AG04450 (cell line): ENCODE results near the gene FGGY. TPM values are rescaled to one million over a fixed set of nuclear protein-coding genes. Genes with fewer than 3 reads are reported as not detected.

Experiments used
- CTCF ChIA-PET: fragments of 300-600, 350-600 bp; formaldehyde crosslinking; extraction: SDS; loops from one replicate; lab custom pipeline; 2022; ENCODE audit warnings: antibody characterized with exemption, inconsistent platforms; lab: Charles Lee
- POLR2A ChIA-PET: fragments of 350-600 bp; formaldehyde crosslinking; extraction: SDS; loops from one replicate; lab custom pipeline; 2021; ENCODE audit warnings: antibody characterized with exemption, inconsistent platforms; lab: Yijun Ruan, JAX
- DNase-seq: peaks from one replicate; pipeline ENCODE4 v3.0.0-alpha.2; 2011; ENCODE audit warnings: low read depth, low spot score
- H3K27ac ChIP-seq: one replicate; pipeline ENCODE4 v1.5.1; 2012; ENCODE audit warnings: low read depth, low read length, control low read depth
- H3K27me3 ChIP-seq: one replicate; pipeline ENCODE4 v1.6.0; 2012; ENCODE audit warnings: low read length; ENCODE audit not compliant: control insufficient read depth, insufficient read depth
- H3K4me3 ChIP-seq: 2 replicates; pipeline ENCODE4 v1.5.1; 2011; ENCODE audit warnings: mild to moderate bottlenecking, low read depth, low read length, control low read depth
- H3K9me3 ChIP-seq: 2 replicates; pipeline ENCODE4 v1.5.1; 2012; ENCODE audit warnings: low read length; ENCODE audit not compliant: control insufficient read depth, insufficient read depth
- CTCF ChIP-seq: IDR thresholded peaks from 2 replicates; pipeline ENCODE4 v1.5.1; 2011; ENCODE audit warnings: low read depth, low read length, control low read depth, inconsistent platforms
- polyA plus RNA-seq: library from polyadenylated mRNA; depleted of rRNA; stranded (reverse); fragments of >200 nt; gene quantifications from 2 replicates; pipeline ENCODE4 v1.2.3, GENCODE V29; 2011

FGGY gene
- polyA plus RNA-seq, 1 experiment: 11.8 TPM

- H3K27ac ChIP-seq: no peak overlapping the region
- no peak overlapping the region for H3K4me3 ChIP-seq
- TF ChIP-seq CTCF: no peak
- CTCF ChIA-PET: no interaction called here
- POLR2A ChIA-PET: no interaction called here
- no peaks in the 10 kb centered on the region for H3K9me3 ChIP-seq
- no peaks in the 10 kb centered on the region for H3K27me3 ChIP-seq
- DNase-seq: no peak
These were observed 181.9 kb downstream of the FGGY start for GRCh38 chr1:59478822-59479221.

GRCh38 chr1:59480188-59480888 is 183.4 kb downstream of the FGGY start:
- no peak for TF ChIP-seq CTCF
- POLR2A ChIA-PET: no interaction called here
- no peaks in the 10 kb centered on the region for H3K27me3 ChIP-seq

GRCh38 chr1:59481881-59482505 is 185.1 kb downstream of the FGGY start:
- TF ChIP-seq CTCF: no peak
- no peak for DNase-seq
- Histone ChIP-seq H3K27ac (peak overlapping the region; percentile 13), H3K9me3 (no peaks in the 10 kb centered on the region), H3K27me3 (no peaks in the 10 kb centered on the region), H3K4me3 (no peak overlapping the region)
- POLR2A ChIA-PET: no interaction called here
- CTCF ChIA-PET: no interaction called here

More at GRCh38 chr1:59480188-59480888, 183.4 kb downstream of the FGGY start:
- Histone ChIP-seq H3K9me3 (no peaks in the 10 kb centered on the region), H3K4me3 (no peak overlapping the region), H3K27ac (no peak overlapping the region)
- CTCF ChIA-PET: no interaction called here
- no peak for DNase-seq

- TF ChIP-seq CTCF: no peak
- H3K9me3 ChIP-seq: no peaks in the 10 kb centered on the region
- ChIA-PET POLR2A (no interaction called here), CTCF (interaction anchor here (0.6 to 0.7 kb wide), 2 partner anchors 11 to 186 kb away, joined by 3 to 4 read pairs; no protein-coding TSS in a partner anchor)
- no peak overlapping the region for H3K4me3 ChIP-seq
- H3K27ac ChIP-seq: no peak overlapping the region
- DNase-seq: no peak
- H3K27me3 ChIP-seq: no peaks in the 10 kb centered on the region
These were observed 186.1 kb downstream of the FGGY start for GRCh38 chr1:59482986-59483385.

GRCh38 chr1:59484096-59484495 is 187.2 kb downstream of the FGGY start:
- DNase-seq: peak; percentile 67
- Histone ChIP-seq H3K9me3 (no peaks in the 10 kb centered on the region), H3K27me3 (no peaks in the 10 kb centered on the region), H3K4me3 (no peak overlapping the region), H3K27ac (no peak overlapping the region)
- POLR2A ChIA-PET: no interaction called here
- no peak for TF ChIP-seq CTCF
- CTCF ChIA-PET: interaction anchor here (1.4 to 1.5 kb wide), 2 partner anchors 195 to 215 kb away, joined by 3 to 4 read pairs; no protein-coding TSS in a partner anchor
